ENCODE measurements around the gene MRPL53. TPM values are rescaled to one million over a fixed set of nuclear protein-coding genes. Genes with fewer than 3 reads are reported as not detected.
"Not testable (repeated sequence)": the region's sequence is repeated elsewhere in the genome, so short reads cannot be mapped to it uniquely, and the experiment has no call there.

MRPL53 gene
- total RNA-seq, 1 donor from 2014 or later, result 14.3 TPM

DNA sequence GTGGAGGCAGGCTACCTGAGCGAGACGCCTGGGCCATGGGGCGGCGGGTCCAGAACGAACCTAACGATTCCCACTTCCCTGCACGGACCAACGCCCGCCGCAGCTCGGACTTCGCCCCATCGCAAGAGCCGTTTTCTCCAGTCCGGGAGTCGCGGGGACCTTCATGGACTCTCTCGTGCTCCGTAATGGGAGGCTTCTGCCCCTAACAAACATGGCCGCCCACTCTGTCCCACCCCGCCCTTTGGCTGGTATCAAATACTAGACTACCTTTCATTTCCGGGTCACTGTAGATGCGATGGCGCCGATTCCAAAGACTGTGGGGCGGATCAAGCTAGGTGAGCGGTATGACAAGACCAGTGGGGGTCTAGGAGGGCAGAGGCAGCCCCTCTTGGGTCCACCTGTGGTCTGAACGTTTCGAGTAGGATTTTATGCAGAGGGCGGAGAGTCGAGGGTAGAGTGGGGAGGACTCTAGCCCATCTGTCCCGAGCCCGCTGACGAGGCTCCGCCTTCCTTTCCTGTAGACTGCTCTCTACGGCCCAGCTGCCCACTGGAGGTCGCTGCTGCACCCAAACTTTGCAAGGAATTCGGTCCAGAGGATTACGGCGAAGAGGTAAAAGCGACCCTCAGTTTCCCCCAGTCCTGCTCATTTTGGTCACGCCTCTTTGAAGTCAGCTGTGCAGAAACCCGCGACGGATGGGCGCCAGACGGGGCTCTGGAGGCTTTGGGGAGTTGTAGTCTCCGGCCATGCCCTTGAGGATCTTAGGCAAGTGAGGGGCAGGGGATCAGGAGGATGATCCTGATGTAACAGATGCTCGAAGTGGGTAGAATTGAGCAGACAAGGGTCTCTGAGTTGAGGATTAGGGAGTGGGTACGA lies 10.6 kb upstream of the MRPL53 start, which contains the start of the genes CCDC142 and TTC31:
TSS of gene CCDC142 (minus strand) at position 198 of the 874 bp plus-strand sequence. CDS start at position 37, 161 bp downstream.
TSS of gene TTC31 (plus strand) at position 281 of the 874 bp plus-strand sequence. CDS start at position 296, 15 bp downstream.
- DNase-seq (ENCODE audit: low spot score in 2 of 2) (peak; percentile 90 to 93), FAIRE-seq (no peak)

DNA sequence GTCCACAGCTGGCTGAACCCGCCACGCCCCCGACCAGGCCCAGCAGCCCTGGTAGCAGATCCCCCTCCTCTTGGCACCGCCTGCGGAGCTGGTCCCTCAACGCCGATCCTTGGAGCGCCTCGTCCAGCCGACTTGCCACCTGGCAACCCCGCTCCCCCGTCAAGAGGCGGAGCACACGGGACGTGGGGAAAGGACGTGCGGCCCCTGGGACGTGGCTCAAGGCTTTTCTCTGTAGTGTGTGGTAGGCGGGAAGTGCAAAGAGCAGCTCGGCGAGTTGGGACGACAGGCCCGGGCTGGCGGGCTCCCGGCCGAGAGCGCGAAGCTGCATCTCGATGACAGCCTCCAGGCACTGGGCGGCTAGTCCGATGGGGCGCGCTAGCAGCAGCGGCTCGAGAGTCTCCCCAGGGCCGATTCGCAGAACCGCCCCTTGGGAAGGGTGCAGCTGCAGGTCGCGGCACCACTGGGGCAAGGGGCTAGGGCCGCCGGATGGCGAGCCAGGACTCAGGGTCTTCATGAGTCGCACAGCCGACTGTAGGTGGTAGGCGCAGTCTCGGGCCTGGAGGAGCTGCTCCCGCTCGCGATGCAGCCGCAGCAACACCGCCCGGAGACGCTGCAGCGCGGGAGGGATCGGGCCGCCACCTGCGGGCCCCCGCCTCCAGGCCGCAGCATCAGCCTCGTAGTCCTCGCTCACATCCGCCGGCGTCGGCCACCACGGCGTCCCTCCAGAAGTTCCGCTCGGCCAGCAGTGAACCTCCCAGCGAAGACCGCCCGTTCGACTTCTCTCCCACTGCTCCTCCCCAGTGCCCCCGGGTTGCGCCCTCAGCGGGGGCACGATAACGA lies 9.7 kb upstream of the MRPL53 start:
- no peak for FAIRE-seq
- DNase-seq (ENCODE audit: low spot score in 2 of 2), result no peak

DNA sequence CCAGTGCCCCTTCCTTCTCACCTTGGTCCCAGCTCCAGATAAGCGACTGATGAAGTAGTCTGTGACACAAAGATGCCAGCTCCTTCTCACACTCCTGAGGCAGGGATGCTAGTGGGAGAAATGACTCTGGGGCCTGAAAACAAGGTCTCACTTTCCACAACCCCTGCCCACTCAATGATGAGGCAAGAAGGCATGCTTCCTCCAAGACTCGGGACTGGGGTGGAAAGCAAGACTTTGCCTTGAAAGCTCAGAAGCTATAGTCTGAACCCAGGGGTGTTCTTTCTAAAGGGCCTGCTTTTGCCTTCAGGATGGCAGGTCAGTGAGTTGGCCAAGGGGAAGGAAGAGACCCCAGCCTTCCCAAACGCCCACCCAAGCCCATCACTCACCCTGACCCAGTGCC lies 9.0 kb upstream of the MRPL53 start:
- no peak for FAIRE-seq
- no peak for DNase-seq (ENCODE audit: low spot score in 2 of 2)

DNA sequence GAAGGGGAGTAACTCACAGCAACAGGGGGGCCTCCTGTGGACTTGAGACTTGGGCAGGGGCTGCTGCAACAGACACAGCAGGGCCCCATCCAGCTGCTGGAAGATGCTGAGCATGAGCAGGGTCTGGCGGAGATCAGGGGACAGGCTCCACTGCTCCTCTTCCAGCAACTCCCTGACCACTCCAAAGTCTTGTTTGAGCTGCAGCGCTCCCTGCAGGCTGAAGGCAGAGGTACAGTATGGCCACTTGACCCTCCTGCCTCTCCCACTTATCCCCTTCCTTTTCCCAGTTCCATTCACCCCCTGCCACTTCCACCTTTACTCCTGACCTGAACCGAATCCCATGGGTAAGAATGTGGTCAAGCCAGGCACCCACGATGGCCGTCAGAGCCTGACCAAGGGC lies 2.4 kb upstream of the MRPL53 start:
- FAIRE-seq, result no peak
- no peak for DNase-seq (ENCODE audit: low spot score in 2 of 2)

DNA sequence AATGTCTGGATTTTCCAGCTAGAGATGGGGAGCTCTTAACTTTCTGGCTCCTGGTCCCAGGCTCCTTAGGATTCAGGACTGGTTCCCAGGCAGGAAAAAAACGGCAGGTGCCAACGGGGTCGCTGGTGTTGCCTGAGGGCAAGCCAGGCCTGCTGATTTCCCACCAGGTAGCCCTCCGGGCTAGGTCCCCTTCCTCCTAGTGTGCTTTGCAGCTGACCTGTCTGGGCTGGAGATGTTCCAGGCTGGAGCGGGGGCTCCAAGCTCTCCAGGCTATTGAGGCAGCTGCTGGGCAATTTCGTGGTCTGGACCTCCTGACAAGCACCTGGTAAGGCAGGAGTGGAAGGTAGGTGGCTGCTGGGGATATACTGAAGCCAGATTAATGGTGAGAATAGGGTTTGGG lies 2.0 kb upstream of the MRPL53 start:
- FAIRE-seq (no peak), DNase-seq (ENCODE audit: low spot score in 2 of 2) (no peak)

DNA sequence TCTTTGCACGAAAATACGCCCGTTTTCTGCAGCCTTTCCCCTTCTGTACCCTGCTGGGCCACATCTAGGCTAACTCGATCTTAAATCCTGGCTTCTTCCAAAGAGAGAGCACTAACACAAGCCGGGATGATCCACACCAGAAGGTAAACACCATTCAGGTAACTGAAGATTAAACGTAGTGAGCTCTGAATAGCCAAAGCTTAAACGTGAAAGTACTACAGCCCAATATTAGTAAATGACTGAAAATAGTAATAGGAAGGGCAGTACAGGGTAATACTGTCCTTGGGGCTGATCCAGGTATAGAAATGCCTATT lies 422 bp upstream of the MRPL53 start:
- no peak for FAIRE-seq
- no peak for DNase-seq (ENCODE audit: low spot score in 2 of 2)

DNA sequence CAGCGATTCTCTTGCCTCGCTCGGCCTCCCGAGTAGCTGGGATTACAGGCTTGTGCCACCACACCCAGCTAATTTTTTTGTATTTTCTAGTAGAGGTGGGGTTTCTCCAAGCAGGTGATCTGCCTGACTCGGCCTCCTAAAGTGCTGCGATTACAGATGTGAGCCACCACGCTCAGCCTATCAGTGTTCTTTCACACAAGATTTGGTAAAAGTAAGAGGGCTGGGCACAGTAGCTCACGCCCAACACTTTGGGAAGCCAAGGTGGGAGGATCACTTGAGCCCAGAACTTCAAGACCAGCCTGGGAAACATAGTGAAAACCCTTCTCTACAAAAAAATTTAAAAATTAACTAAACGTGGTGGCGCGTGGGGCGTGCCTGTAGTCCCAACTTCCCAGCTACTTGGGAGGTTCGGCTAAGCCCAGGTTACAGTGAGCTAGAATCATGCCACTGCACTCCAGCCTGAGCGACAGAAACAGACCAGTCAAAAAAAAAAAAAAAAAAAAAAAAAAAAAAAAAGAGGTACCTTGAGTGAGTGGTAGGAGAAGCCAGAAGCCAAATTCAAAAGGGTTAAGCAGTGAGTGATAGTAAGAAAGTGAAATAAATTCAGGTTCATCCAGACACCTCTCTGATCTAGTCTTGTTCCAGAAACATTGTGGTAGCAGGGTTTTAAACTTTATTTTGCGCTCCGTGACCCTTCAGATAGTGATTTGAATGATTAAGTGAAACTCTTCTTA lies 981 bp downstream of the MRPL53 start:
- FAIRE-seq, result no peak

DNA sequence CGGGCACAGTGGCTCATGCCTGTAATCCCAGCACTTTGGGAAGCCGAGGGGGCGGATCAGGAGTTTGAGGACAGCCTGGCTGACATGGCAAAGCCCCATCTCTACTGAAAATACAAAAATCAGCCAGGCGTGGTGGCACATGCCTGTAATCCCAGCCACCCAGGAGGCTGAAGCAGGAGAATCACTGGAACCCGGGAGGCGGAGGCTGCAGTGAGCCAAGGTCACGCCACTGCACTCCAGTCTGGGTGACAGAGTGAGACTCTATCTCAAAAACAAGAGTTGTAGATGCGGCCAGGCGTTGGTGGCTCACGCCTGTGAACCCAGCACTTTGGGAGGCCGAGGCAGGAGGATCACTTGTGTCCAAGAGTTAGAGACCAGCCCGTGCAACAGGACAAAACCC lies 1.7 kb downstream of the MRPL53 start:
- DNase-seq (ENCODE audit: low spot score in 2 of 2); FAIRE-seq: not testable (repeated sequence)

More for the DNA sequence above, 981 bp downstream of the MRPL53 start:
- DNase-seq (ENCODE audit: low spot score in 2 of 2), result no peak

DNA sequence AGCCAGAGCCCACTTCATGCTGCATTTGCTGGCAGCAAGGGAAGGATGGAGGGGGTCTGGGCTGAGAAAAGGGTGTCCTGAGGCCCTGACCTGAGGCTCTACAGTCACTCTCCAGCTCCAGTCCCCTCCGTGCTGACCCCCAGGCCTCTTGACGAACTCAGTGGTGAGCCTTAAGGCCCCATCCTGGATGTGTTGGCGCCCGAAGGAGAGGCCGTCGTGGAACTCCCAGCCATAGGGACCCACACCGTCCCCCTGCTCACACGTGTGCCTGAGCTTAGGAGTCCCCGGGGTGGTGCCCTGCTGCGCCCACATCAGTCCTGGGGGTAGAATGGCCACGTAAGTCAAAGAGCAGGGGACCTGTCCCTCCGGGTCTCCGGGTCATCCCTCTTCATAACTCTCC lies 8.1 kb downstream of the MRPL53 start:
- DNase-seq (ENCODE audit: low spot score in 2 of 2) (no peak), FAIRE-seq (no peak)

DNA sequence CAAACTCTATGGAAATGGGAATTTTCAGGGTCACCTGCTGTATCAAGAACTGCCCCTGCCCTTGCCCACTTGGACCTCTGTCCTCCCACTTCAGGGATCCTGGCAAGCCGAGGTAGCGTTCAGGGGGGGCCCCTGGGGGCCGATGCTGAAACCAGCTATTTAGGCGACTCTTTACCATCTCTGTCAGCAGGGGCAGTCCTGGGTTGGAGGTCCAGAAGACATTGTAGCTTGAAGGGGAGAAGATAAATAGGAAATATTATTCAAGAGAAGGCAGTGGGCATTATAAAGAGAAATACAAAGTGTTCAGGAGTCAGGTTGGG lies 9.7 kb downstream of the MRPL53 start:
- no peak for FAIRE-seq
- DNase-seq (ENCODE audit: low spot score in 2 of 2), result no peak

DNA sequence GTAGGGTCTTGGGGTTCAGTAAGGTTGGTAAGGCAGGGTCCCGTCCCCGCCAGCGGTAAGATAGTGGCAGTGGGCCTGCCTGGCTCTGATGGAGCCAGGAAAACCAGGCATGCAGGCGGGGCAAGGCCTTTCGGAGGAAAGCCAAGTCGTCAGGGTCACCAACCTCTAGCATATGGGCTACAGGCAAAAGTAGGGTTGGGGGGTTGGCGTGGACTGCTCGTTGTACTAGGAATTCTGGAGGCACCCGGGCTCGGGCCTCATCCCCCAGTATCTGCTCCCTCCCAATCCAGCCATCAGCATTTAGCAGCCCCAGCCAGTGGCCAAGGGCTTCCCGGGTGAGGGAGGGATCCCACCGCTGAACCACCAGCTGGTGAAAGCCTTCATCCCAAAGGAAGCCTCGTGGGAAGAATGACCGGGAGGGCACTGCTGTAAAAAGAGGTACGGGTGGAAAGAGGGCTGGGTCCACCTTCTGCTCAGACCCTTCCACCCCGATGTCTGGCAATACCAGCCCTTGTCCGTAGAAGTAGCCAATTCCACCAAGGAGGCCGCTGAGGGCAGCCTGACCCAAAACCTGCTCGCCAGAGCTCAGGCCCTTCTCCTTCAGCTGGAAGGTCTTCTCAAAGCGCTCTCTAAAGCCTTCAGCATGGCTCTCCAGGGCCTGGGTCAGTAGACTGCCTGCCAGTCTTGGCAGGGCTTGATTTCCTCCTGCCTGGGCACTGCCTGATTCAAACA lies 10.3 kb downstream of the MRPL53 start:
- FAIRE-seq, result no peak
- DNase-seq (ENCODE audit: low spot score in 2 of 2), result no peak

DNA sequence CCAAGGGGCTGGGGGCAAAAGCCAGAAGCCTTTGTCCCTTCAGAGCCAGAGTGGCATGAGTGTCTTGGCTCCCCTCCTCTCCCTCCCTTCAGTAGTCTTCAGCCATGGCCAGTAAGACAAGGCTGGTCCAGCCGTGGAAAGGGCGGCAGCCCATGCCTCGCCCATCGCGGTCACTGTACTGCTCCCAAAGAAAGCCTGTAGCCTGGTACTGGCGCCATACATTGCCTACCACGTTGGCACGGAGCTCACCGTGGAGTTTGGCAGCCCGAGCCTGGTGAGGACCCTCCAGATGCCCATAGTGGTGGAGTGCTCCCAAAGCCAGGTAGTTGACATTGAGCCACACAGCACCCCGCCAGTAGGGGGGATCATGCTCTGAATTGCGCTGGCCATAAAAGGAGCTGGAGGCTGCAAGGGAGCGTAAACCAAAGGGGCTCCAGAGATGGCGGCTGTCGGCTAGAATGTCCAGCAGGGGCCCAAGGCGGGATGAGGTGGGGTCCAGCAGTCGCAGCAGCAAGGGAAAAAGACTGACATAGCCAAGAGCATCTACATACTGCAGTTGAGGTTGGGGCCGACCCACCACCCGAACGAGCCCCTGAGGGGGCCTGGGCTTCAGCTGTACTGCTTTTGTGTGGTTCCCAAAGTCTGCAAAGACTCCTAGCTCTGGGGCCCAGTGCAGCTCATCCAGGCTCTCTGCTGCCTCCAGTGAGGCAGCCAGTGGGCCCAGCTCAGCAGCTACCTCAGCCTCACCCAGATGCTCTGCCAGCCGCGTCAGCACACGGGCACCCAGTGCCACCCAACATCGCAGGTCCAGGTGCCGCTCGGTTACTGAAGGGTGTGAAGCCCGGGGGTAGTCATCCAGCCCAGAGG lies 11.1 kb downstream of the MRPL53 start:
- FAIRE-seq (no peak), DNase-seq (ENCODE audit: low spot score in 2 of 2) (no peak)

DNA sequence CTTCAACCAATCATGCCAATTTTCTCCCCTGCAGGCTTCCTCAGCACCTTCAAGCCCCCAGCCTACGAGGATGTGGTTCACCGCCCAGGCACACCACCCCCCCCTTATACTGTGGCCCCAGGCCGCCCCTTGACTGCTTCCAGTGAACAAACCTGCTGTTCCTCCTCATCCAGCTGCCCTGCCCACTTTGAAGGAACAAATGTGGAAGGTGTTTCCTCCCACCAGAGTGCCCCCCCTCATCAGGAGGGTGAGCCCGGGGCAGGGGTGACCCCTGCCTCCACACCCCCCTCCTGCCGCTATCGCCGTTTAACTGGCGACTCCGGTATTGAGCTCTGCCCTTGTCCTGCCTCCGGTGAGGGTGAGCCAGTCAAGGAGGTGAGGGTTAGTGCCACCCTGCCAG lies 12.3 kb downstream of the MRPL53 start:
- not testable (repeated sequence) for FAIRE-seq; DNase-seq (ENCODE audit: low spot score in 2 of 2)

DNA sequence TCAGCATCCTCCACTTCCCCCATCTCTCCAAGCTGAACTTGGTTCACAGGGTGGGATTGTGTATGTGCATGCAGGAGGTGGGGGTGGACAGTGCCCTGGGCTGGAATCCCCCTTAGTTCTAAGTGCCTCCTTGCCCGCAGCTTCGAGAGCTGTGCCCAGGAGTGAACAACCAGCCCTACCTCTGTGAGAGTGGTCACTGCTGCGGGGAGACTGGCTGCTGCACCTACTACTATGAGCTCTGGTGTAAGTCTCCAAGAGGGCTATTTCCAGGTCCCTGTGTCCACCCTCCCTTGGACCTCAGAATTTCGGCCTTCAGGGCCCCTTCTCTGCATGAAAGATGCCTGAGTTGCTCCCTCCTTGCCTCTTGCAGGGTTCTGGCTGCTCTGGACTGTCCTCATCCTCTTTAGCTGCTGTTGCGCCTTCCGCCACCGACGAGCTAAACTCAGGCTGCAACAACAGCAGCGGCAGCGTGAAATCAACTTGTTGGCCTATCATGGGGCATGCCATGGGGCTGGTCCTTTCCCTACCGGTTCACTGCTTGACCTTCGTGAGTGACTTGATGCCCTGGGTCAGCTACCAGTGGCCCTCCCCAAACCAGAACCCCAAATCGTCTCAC lies 12.9 kb downstream of the MRPL53 start:
- DNase-seq (ENCODE audit: low spot score in 2 of 2); FAIRE-seq: not testable (repeated sequence)

DNA sequence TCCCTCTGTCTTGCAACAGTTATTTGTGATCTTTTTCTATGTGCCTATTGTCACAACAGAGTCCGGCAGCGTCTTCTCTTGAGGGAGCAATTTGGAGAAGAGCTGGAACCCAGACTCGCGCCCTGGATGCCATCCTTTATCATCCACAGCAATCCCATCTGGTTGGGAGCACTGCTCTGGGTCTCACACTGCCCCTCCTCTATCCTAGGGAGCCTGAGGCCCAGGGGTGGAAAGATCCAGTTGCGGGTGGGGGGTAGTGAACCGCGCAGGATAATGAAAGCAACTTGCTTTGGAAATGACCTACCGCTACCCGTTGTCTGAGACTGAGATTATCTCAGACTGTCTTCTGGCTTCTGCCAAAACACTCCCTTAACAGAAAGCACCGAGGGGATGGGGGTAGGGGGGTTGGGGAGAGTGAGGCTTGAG lies 13.5 kb downstream of the MRPL53 start:
- no peak for DNase-seq (ENCODE audit: low spot score in 2 of 2)

DNA sequence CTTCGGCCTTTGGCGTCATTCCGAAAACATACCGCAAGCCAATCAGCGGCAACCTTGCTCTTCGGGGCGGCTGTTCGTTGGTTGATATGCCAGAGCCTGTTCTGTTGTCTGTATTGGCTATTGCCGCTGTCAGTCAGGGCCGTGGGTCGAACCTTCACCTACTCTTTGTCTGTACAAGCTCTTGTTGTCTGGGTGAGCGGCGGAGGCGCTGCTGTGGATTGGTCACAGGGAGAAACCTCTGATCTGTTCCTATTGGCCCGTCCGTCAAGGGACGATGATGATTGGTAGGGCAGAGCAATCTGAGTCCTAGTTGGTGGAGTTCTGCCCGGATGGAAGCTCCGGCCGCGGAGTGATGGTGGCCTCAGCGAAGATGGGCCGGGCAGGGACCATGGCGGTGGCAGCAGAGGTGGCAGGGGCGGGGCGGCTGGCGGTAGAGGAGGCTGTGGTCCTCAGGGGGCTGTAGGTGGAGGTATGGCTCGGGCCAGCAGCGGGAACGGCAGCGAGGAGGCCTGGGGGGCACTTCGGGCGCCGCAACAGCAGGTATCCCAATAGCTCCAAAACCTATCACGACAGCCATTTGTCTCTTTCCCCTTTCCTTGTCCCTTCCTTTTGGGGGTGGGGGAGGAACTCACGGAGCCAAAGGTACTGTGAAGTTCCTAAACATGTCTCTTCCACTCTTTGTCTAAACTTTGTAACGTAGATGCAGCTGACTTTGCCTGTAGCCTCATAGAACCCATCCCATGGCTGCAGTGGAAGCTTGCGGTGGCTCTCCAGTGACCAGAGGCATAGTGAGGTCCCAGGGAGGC lies 14.1 kb downstream of the MRPL53 start, which contains the start of gene WBP1:
TSS of gene WBP1 (plus strand) at position 307 of the 806 bp plus-strand sequence. CDS start at position 472, 165 bp downstream.
- peak; percentile 94 to 96 for DNase-seq (ENCODE audit: low spot score in 2 of 2)
- FAIRE-seq, result peak; percentile 97

More for the DNA sequence above, 13.5 kb downstream of the MRPL53 start:
- FAIRE-seq, result no peak

DNA sequence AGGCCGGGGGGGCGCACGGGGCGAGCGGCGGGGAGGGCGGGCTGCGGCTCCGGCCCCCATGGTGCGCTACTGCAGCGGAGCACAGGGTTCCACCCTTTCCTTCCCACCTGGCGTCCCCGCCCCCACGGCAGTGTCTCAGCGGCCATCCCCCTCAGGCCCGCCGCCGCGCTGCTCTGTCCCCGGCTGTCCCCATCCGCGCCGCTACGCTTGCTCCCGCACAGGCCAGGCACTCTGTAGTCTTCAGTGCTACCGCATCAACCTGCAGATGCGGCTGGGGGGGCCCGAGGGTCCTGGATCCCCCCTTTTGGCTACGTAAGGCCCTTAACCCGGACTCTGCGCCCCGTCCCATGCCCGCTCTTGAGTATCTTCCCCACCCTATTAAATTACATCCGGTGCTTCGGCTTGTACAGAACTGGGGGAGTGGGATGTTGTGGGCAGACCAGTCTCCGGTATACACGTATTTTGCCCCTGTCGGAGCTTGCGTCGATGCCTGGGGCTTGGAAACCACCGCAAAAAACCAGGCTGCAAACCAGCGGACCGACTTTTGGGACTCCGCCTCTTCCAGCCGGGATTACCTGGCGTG lies 14.8 kb downstream of the MRPL53 start:
- no peak for DNase-seq (ENCODE audit: low spot score in 2 of 2)
- no peak for FAIRE-seq

Measured in frontal cortex (tissue), 4 donors.